ENCODE measurements around the gene SPACA1. TPM values are rescaled to one million over a fixed set of nuclear protein-coding genes. Genes with fewer than 3 reads are reported as not detected.

Gene SPACA1
- total and polyA plus RNA-seq, 9 donors, result not detected

GRCh38 chr6:88048578-88048977, 937 bp downstream of the SPACA1 start:
- Histone ChIP-seq H3K27ac (no peak overlapping the region), H3K9me3 (no peaks in the 10 kb centered on the region), H3K36me3 (no peaks in the 10 kb centered on the region), H3K4me3 (no peak overlapping the region), H3K4me1 (ENCODE audit: insufficient read depth) (no peaks in the 10 kb centered on the region), H3K27me3 (no peaks in the 10 kb centered on the region)
- WGBS, 3 donors, result 87 to 91% (median 87%) methylated on average over 3 of the region's 3 CpGs
- intact Hi-C loops (cut with DNase I), result no loop called here
- TF ChIP-seq CTCF (IDR thresholded peaks at IDR 0.05) (no peak), EP300 (IDR thresholded peaks at IDR 0.05) (no peak), POLR2A (IDR thresholded peaks at IDR 0.05) (no peak)
- no peak for DNase-seq

GRCh38 chr6:88050140-88050818, 2.6 kb downstream of the SPACA1 start:
- H3K27me3 ChIP-seq, result no peaks in the 10 kb centered on the region
- H3K27ac ChIP-seq, result no peak overlapping the region
- H3K36me3 ChIP-seq, result no peaks in the 10 kb centered on the region
- no peaks in the 10 kb centered on the region for H3K4me1 ChIP-seq (ENCODE audit: insufficient read depth)
- no peaks in the 10 kb centered on the region for H3K9me3 ChIP-seq
- no peak overlapping the region for H3K4me3 ChIP-seq
- intact Hi-C loops (cut with DNase I), result no loop called here
- no peak for DNase-seq
- no peak for TF ChIP-seq EP300 (IDR thresholded peaks at IDR 0.05)
- TF ChIP-seq CTCF (IDR thresholded peaks at IDR 0.05), result no peak
- TF ChIP-seq POLR2A (IDR thresholded peaks at IDR 0.05), result no peak
- WGBS, 3 donors, result 76 to 77% (median 77%) methylated on average over 4 of the region's 4 CpGs

- TF ChIP-seq EP300 (IDR thresholded peaks at IDR 0.05) (no peak), CTCF (IDR thresholded peaks at IDR 0.05) (no peak), POLR2A (IDR thresholded peaks at IDR 0.05) (no peak)
- DNase-seq, result no peak
- H3K36me3 ChIP-seq, result no peaks in the 10 kb centered on the region
- no peak overlapping the region for H3K4me3 ChIP-seq
- H3K27ac ChIP-seq, result no peak overlapping the region
- intact Hi-C loops (cut with DNase I), result no loop called here
- no peaks in the 10 kb centered on the region for H3K27me3 ChIP-seq
- H3K4me1 ChIP-seq (ENCODE audit: insufficient read depth), result no peaks in the 10 kb centered on the region
- no peaks in the 10 kb centered on the region for H3K9me3 ChIP-seq
- 79 to 84% (median 83%) methylated on average over 3 of the region's 3 CpGs for WGBS, 3 donors
Observed at GRCh38 chr6:88059191-88059590, 11.6 kb downstream of the SPACA1 start.

- Histone ChIP-seq H3K27me3 (no peaks in the 10 kb centered on the region), H3K9me3 (no peaks in the 10 kb centered on the region), H3K4me3 (no peak overlapping the region), H3K4me1 (ENCODE audit: insufficient read depth) (no peaks in the 10 kb centered on the region), H3K27ac (no peak overlapping the region), H3K36me3 (no peaks in the 10 kb centered on the region)
- intact Hi-C loops (cut with DNase I), result no loop called here
- WGBS, 3 donors, result 75 to 88% (median 87%) methylated on average over 1 of the region's 1 CpG
- no peak for DNase-seq
- TF ChIP-seq EP300 (IDR thresholded peaks at IDR 0.05) (no peak), POLR2A (IDR thresholded peaks at IDR 0.05) (no peak), CTCF (IDR thresholded peaks at IDR 0.05) (no peak)
Observed at GRCh38 chr6:88062376-88062775, 14.7 kb downstream of the SPACA1 start.

Data from ovary (tissue), 9 donors.